ACC112 (cell line): ENCODE results near the gene APOL3.
"Not testable (repeated sequence)": the region's sequence is repeated elsewhere in the genome, so short reads cannot be mapped to it uniquely, and the experiment has no call there.

Source experiments
- H2AFZ ChIP-seq: fragments of 200-600 bp; sonication (generic); one replicate; pipeline ENCODE4 v1.6.0; 2017; ENCODE audit warnings: antibody characterized with exemption, low read length; ENCODE audit not compliant: unreplicated experiment
- H3K27ac ChIP-seq: fragments of 200-600 bp; sonication (generic); 2 replicates; pipeline ENCODE4 v1.5.1; 2014; ENCODE audit warnings: low read depth, mild to moderate bottlenecking, antibody characterized with exemption, low read length, moderate library complexity
- H3K27me3 ChIP-seq: fragments of 200-600 bp; sonication (generic); 2 replicates; pipeline ENCODE4 v1.6.1; 2014; ENCODE audit warnings: mild to moderate bottlenecking, antibody characterized with exemption, low read length, moderate library complexity, mixed read lengths; ENCODE audit not compliant: insufficient read depth
- H3K36me3 ChIP-seq: fragments of 200-600 bp; sonication (generic); 2 replicates; pipeline ENCODE4 v1.6.1; 2016; ENCODE audit warnings: mild to moderate bottlenecking, antibody characterized with exemption, low read length, moderate library complexity, mixed read lengths; ENCODE audit not compliant: insufficient read depth
- H3K4me1 ChIP-seq: fragments of 200-600 bp; sonication (generic); one replicate; pipeline ENCODE4 v1.6.1; 2016; ENCODE audit warnings: low read length, mixed read lengths; ENCODE audit not compliant: insufficient read depth, unreplicated experiment, control insufficient read depth
- H3K4me3 ChIP-seq: fragments of 200-600 bp; sonication (generic); 2 replicates; pipeline ENCODE4 v1.5.1; 2014; ENCODE audit warnings: mild to moderate bottlenecking, low read depth, low read length
- H3K79me2 ChIP-seq: fragments of 200-600 bp; sonication (generic); one replicate; pipeline ENCODE4 v1.6.0; 2016; ENCODE audit warnings: low read length; ENCODE audit not compliant: control insufficient read depth, unreplicated experiment, insufficient read depth

The APOL3 gene

GRCh38 chr22:36161793-36162126 lies 1.2 kb upstream of the APOL3 start:
- Histone ChIP-seq H3K79me2 (peaks cover 19% of the 10 kb centered on the region), H3K4me1 (peaks cover 20% of the 10 kb centered on the region)
- H3K27ac ChIP-seq, H3K36me3 ChIP-seq, H3K27me3 ChIP-seq, H3K4me3 ChIP-seq, H2AFZ ChIP-seq: not testable (repeated sequence)

GRCh38 chr22:36156515-36157419 lies 3.8 kb downstream of the APOL3 start:
- Histone ChIP-seq H3K4me3 (peak overlapping the region; percentile 77), H3K36me3 (peaks cover 4% of the 10 kb centered on the region; the same call in 1 of the 2 replicates), H3K79me2 (peaks cover 36% of the 10 kb centered on the region), H3K27ac (peak overlapping the region; percentile 85), H2AFZ (peak overlapping the region; percentile 68), H3K4me1 (peaks cover 27% of the 10 kb centered on the region), H3K27me3 (no peaks in the 10 kb centered on the region)

- Histone ChIP-seq H3K27ac (peak overlapping the region; percentile 85), H3K36me3 (peaks cover 4% of the 10 kb centered on the region; the same call in 1 of the 2 replicates), H3K4me3 (peak overlapping the region; percentile 77), H3K4me1 (peaks cover 29% of the 10 kb centered on the region), H3K79me2 (peaks cover 36% of the 10 kb centered on the region), H2AFZ (no peak overlapping the region), H3K27me3 (no peaks in the 10 kb centered on the region)
Measured at GRCh38 chr22:36156119-36156514, 4.4 kb downstream of the APOL3 start.

- H3K79me2 ChIP-seq, result peaks cover 36% of the 10 kb centered on the region
- H3K27ac ChIP-seq, result peak overlapping the region; percentile 85; the same call in 1 of the 2 replicates
- no peak overlapping the region for H3K4me3 ChIP-seq
- H2AFZ ChIP-seq, result no peak overlapping the region
- H3K36me3 ChIP-seq, result peaks cover 4% of the 10 kb centered on the region; the same call in 1 of the 2 replicates
- peaks cover 30% of the 10 kb centered on the region for H3K4me1 ChIP-seq
- no peaks in the 10 kb centered on the region for H3K27me3 ChIP-seq
Measured at GRCh38 chr22:36155702-36156101, 4.9 kb downstream of the APOL3 start.

- Histone ChIP-seq H3K79me2 (peaks cover 35% of the 10 kb centered on the region), H3K27me3 (no peaks in the 10 kb centered on the region), H3K4me3 (no peak overlapping the region), H3K4me1 (peaks cover 41% of the 10 kb centered on the region), H3K36me3 (peaks cover 4% of the 10 kb centered on the region; the same call in 1 of the 2 replicates), H3K27ac (no peak overlapping the region), H2AFZ (no peak overlapping the region)
Measured at GRCh38 chr22:36154423-36154945, 6.1 kb downstream of the APOL3 start.

- no peak overlapping the region for H3K4me3 ChIP-seq
- no peak overlapping the region for H3K27ac ChIP-seq
- peaks cover 34% of the 10 kb centered on the region for H3K4me1 ChIP-seq
- H2AFZ ChIP-seq, result no peak overlapping the region
- H3K79me2 ChIP-seq, result peaks cover 28% of the 10 kb centered on the region
- H3K36me3 ChIP-seq, result peaks cover 4% of the 10 kb centered on the region; the same call in 1 of the 2 replicates
- H3K27me3 ChIP-seq, result no peaks in the 10 kb centered on the region
Measured at GRCh38 chr22:36153501-36154422, 6.8 kb downstream of the APOL3 start.

GRCh38 chr22:36152821-36153220 lies 7.7 kb downstream of the APOL3 start:
- H3K36me3 ChIP-seq, H3K27ac ChIP-seq, H3K4me3 ChIP-seq, H3K27me3 ChIP-seq, H2AFZ ChIP-seq: not testable (repeated sequence)
- peaks cover 20% of the 10 kb centered on the region for H3K79me2 ChIP-seq
- H3K4me1 ChIP-seq, result peaks cover 33% of the 10 kb centered on the region

GRCh38 chr22:36152088-36152487 lies 8.5 kb downstream of the APOL3 start:
- Histone ChIP-seq H3K27me3 (no peaks in the 10 kb centered on the region), H3K27ac (peak overlapping the region; percentile 66; the same call in 1 of the 2 replicates), H2AFZ (no peak overlapping the region), H3K4me1 (peaks cover 33% of the 10 kb centered on the region), H3K79me2 (peaks cover 20% of the 10 kb centered on the region), H3K36me3 (peaks cover 4% of the 10 kb centered on the region; the same call in 1 of the 2 replicates), H3K4me3 (no peak overlapping the region)

GRCh38 chr22:36151006-36151595 lies 9.5 kb downstream of the APOL3 start:
- H3K4me3 ChIP-seq, result no peak overlapping the region
- H3K79me2 ChIP-seq, result peaks cover 14% of the 10 kb centered on the region
- H3K27me3 ChIP-seq, result no peaks in the 10 kb centered on the region
- H3K36me3 ChIP-seq, result peaks cover 4% of the 10 kb centered on the region; the same call in 1 of the 2 replicates
- H3K4me1 ChIP-seq, result peaks cover 31% of the 10 kb centered on the region
- no peak overlapping the region for H2AFZ ChIP-seq
- peak overlapping the region; percentile 66 for H3K27ac ChIP-seq

GRCh38 chr22:36149441-36149840 lies 11.1 kb downstream of the APOL3 start:
- peaks cover 4% of the 10 kb centered on the region; the same call in 1 of the 2 replicates for H3K36me3 ChIP-seq
- H3K27me3 ChIP-seq, result no peaks in the 10 kb centered on the region

More at GRCh38 chr22:36149441-36149840, 11.1 kb downstream of the APOL3 start:
- H3K27ac ChIP-seq, result peak overlapping the region; percentile 34; the same call in 1 of the 2 replicates
- peaks cover 7% of the 10 kb centered on the region for H3K79me2 ChIP-seq
- H2AFZ ChIP-seq, result no peak overlapping the region
- peaks cover 29% of the 10 kb centered on the region for H3K4me1 ChIP-seq
- no peak overlapping the region for H3K4me3 ChIP-seq
